ENCODE data around the gene KIAA1671. TPM values are rescaled to one million over a fixed set of nuclear protein-coding genes. Genes with fewer than 3 reads are reported as not detected.

KIAA1671 gene
- polyA plus RNA-seq, 3 donors = not detected

GRCh38 chr22:24989135-24989534 is 36.6 kb downstream of the KIAA1671 start:
- peaks cover 9% of the 10 kb centered on the region for H3K4me1 Mint-ChIP-seq
- no peak overlapping the region for H3K4me3 Mint-ChIP-seq
- H3K4me1 ChIP-seq (ENCODE audit: control insufficient read depth in 1 of 2, insufficient read depth in 2 of 2, low read length in 2 of 2) = peaks cover 0 to 4% of the 10 kb centered on the region in 2 donors
- H3K27ac Mint-ChIP-seq = peak overlapping the region in 1 of 7 donors; percentile 21
- no peak overlapping the region for H2AFZ ChIP-seq (ENCODE audit: insufficient read depth, low read depth, low read length, poor library complexity, severe bottlenecking)
- WGBS (ENCODE audit: insufficient coverage) = 60% methylated on average over 1 of the region's 2 CpGs
- no peaks in the 10 kb centered on the region for H3K27me3 ChIP-seq (ENCODE audit: control insufficient read depth in 2 of 2, insufficient read depth in 2 of 2, low read length in 2 of 2)
- no peak overlapping the region for H3K4me2 ChIP-seq (replicated peaks; ENCODE audit: extremely low read depth, low read length, poor library complexity, severe bottlenecking)
- no peaks in the 10 kb centered on the region for H3K36me3 Mint-ChIP-seq
- H3K9me3 Mint-ChIP-seq = peaks cover 0 to 3% (median 0%) of the 10 kb centered on the region in 7 donors
- H3K79me2 ChIP-seq (ENCODE audit: insufficient read depth, low read length) = no peaks in the 10 kb centered on the region
- H3K9ac ChIP-seq (ENCODE audit: insufficient read depth, low read length, poor library complexity, severe bottlenecking) = no peak overlapping the region
- no peaks in the 10 kb centered on the region for H4K20me1 ChIP-seq (ENCODE audit: insufficient read depth, low read length)
- no peak overlapping the region for H3K27ac ChIP-seq (ENCODE audit: low read depth in 1 of 2, low read length in 2 of 2)
- H3K9me3 ChIP-seq (replicated peaks in 1 of 2; ENCODE audit: control insufficient read depth in 1 of 2, insufficient read depth in 1 of 2, low read length in 2 of 2) = no peaks in the 10 kb centered on the region
- H3K4me3 ChIP-seq (replicated peaks in 1 of 3; ENCODE audit: low read depth in 2 of 3, low read length in 3 of 3) = no peak overlapping the region
- DNase-seq = no peak
- intact Hi-C loops (cut with micrococcal nuclease) = no loop called here
- no peak for TF ChIP-seq CTCF (IDR thresholded peaks at IDR 0.05)
- peaks cover 2 to 9% (median 6%) of the 10 kb centered on the region in 3 donors for H3K27me3 Mint-ChIP-seq (ENCODE audit: low read depth in 3 of 3)
- H3K36me3 ChIP-seq (replicated peaks in 1 of 2; ENCODE audit: control insufficient read depth in 1 of 2, insufficient read depth in 2 of 2, low read length in 2 of 2) = no peaks in the 10 kb centered on the region

- Mint-ChIP-seq H3K27ac (no peak overlapping the region), H3K36me3 (no peaks in the 10 kb centered on the region)
- WGBS (ENCODE audit: insufficient coverage) = no CpG with 5 or more reads among the region's 5 CpGs
These were observed 37.0 kb downstream of the KIAA1671 start for GRCh38 chr22:24989541-24989951.

More at GRCh38 chr22:24989541-24989951, 37.0 kb downstream of the KIAA1671 start:
- no peak overlapping the region for H3K4me3 Mint-ChIP-seq
- Histone ChIP-seq H3K4me3 (replicated peaks in 1 of 3; ENCODE audit: low read depth in 2 of 3, low read length in 3 of 3) (no peak overlapping the region), H4K20me1 (ENCODE audit: insufficient read depth, low read length) (no peaks in the 10 kb centered on the region), H3K4me2 (replicated peaks; ENCODE audit: extremely low read depth, low read length, poor library complexity, severe bottlenecking) (no peak overlapping the region), H3K36me3 (replicated peaks in 1 of 2; ENCODE audit: control insufficient read depth in 1 of 2, insufficient read depth in 2 of 2, low read length in 2 of 2) (no peaks in the 10 kb centered on the region), H3K9me3 (replicated peaks in 1 of 2; ENCODE audit: control insufficient read depth in 1 of 2, insufficient read depth in 1 of 2, low read length in 2 of 2) (no peaks in the 10 kb centered on the region), H3K27ac (ENCODE audit: low read depth in 1 of 2, low read length in 2 of 2) (no peak overlapping the region), H3K9ac (ENCODE audit: insufficient read depth, low read length, poor library complexity, severe bottlenecking) (no peak overlapping the region), H3K4me1 (ENCODE audit: control insufficient read depth in 1 of 2, insufficient read depth in 2 of 2, low read length in 2 of 2) (peaks cover 0 to 4% of the 10 kb centered on the region in 2 donors), H3K79me2 (ENCODE audit: insufficient read depth, low read length) (no peaks in the 10 kb centered on the region), H2AFZ (ENCODE audit: insufficient read depth, low read depth, low read length, poor library complexity, severe bottlenecking) (no peak overlapping the region), H3K27me3 (ENCODE audit: control insufficient read depth in 2 of 2, insufficient read depth in 2 of 2, low read length in 2 of 2) (no peaks in the 10 kb centered on the region)
- TF ChIP-seq CTCF (IDR thresholded peaks at IDR 0.05) = no peak
- no peak for DNase-seq
- intact Hi-C loops (cut with micrococcal nuclease) = no loop called here
- H3K27me3 Mint-ChIP-seq (ENCODE audit: low read depth in 3 of 3) = peaks cover 1 to 9% (median 6%) of the 10 kb centered on the region in 3 donors
- H3K9me3 Mint-ChIP-seq = peaks cover 0 to 3% (median 0%) of the 10 kb centered on the region in 7 donors
- peaks cover 9% of the 10 kb centered on the region for H3K4me1 Mint-ChIP-seq

Measured in CD14-positive monocyte (primary cell).